HL-60 (cell line): Measurements from ENCODE around the gene FXR1.

Experiments used
- DNase-seq, 2 experiments: peaks; one replicate each; pipeline ENCODE4 v3.0.0-alpha.2; 2010 to 2020; ENCODE audit warnings: low read depth in 1 of 2, low spot score in 1 of 2
- H3K27ac ChIP-seq: fragments of 250-450 bp; sonication (Bioruptor Pico); replicated peaks from 2 replicates; pipeline ENCODE4 v1.5.1; 2020; ENCODE audit warnings: mild to moderate bottlenecking, moderate library complexity
- H3K27me3 ChIP-seq: fragments of 250-450 bp; sonication (Bioruptor Pico); 2 replicates; pipeline ENCODE4 v1.5.1; 2021; ENCODE audit warnings: mild to moderate bottlenecking, moderate library complexity; ENCODE audit not compliant: insufficient read depth, poor library complexity, severe bottlenecking
- H3K4me3 ChIP-seq: replicated peaks from 2 replicates; pipeline ENCODE4 v1.5.1; 2011; ENCODE audit warnings: mild to moderate bottlenecking, control low read depth, low read length; ENCODE audit not compliant: insufficient read depth
- GABPA ChIP-seq: IDR thresholded peaks from 2 replicates; pipeline ENCODE4 v1.6.1; 2012; ENCODE audit warnings: low read depth
- POLR2AphosphoS5 ChIP-seq: IDR thresholded peaks from 2 replicates; pipeline ENCODE4 v1.6.1; 2012; ENCODE audit warnings: low read depth
- REST ChIP-seq: IDR thresholded peaks from 2 replicates; pipeline ENCODE4 v1.6.1; 2012; ENCODE audit warnings: low read depth; ENCODE audit not compliant: insufficient replicate concordance
- SPI1 ChIP-seq: IDR thresholded peaks from 2 replicates; pipeline ENCODE4 v1.6.1; 2012; ENCODE audit warnings: low read depth, mild to moderate bottlenecking, borderline replicate concordance
- TF ChIP-seq, protein P1 (sequence below): IDR thresholded peaks from one replicate; pipeline ENCODE4 v1.5.1; 2011; ENCODE audit warnings: low read length, control low read depth, inconsistent platforms; ENCODE audit not compliant: insufficient read depth

Gene FXR1

DNA sequence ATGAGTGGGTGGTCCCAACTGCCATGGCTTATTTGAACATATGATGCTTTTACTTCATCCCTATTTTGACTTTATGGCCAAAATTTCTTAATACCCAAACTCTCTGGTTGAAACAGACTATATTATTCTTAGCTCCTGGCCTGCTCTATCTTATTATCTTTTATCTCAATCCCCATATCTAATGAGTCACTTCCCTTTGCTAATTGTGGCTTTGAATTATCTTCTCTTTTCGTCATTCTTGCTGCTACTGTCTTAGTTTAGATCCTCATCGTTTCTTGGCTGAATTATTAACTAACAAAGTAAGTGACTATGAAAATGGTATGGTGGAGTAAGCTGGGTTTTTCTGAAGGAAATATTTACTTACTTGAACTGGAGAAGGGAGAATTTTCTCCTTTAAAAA, 105.2 kb downstream of the FXR1 start:
- no peak for TF ChIP-seq POLR2AphosphoS5
- TF ChIP-seq SPI1, result no peak
- TF ChIP-seq, protein P1, sequence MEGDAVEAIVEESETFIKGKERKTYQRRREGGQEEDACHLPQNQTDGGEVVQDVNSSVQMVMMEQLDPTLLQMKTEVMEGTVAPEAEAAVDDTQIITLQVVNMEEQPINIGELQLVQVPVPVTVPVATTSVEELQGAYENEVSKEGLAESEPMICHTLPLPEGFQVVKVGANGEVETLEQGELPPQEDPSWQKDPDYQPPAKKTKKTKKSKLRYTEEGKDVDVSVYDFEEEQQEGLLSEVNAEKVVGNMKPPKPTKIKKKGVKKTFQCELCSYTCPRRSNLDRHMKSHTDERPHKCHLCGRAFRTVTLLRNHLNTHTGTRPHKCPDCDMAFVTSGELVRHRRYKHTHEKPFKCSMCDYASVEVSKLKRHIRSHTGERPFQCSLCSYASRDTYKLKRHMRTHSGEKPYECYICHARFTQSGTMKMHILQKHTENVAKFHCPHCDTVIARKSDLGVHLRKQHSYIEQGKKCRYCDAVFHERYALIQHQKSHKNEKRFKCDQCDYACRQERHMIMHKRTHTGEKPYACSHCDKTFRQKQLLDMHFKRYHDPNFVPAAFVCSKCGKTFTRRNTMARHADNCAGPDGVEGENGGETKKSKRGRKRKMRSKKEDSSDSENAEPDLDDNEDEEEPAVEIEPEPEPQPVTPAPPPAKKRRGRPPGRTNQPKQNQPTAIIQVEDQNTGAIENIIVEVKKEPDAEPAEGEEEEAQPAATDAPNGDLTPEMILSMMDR, result no peak
- no peak for TF ChIP-seq REST
- TF ChIP-seq GABPA, result no peak
- H3K27ac ChIP-seq, result no peak overlapping the region
- H3K27me3 ChIP-seq, result no peaks in the 10 kb centered on the region
- no peak for DNase-seq
- no peak overlapping the region for H3K4me3 ChIP-seq

DNA sequence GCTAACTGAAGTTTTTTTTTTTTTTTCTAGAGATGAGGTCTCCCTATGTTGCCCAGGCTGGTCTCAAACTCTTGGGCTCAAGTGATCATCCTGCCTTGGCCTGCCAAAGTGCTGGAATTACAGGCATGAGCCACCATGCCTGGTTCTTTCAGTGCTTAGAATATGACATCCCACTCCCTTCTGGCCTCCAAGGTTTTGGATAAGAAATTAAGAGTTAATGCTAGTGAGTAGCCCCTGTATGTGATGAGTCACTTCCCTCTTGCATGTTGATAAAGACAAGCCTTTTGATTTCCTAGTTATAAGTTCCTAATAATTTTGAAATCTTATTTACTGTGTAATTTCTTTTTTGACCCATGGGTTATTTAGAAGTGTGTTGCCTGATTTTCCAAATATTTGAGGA, 112.7 kb downstream of the FXR1 start:
- no peak for TF ChIP-seq GABPA
- no peak for TF ChIP-seq REST
- TF ChIP-seq, protein P1, result no peak
- no peak for TF ChIP-seq SPI1
- no peak for TF ChIP-seq POLR2AphosphoS5
- no peaks in the 10 kb centered on the region for H3K27me3 ChIP-seq
- no peak for DNase-seq
- no peak overlapping the region for H3K27ac ChIP-seq
- H3K4me3 ChIP-seq, result no peak overlapping the region

DNA sequence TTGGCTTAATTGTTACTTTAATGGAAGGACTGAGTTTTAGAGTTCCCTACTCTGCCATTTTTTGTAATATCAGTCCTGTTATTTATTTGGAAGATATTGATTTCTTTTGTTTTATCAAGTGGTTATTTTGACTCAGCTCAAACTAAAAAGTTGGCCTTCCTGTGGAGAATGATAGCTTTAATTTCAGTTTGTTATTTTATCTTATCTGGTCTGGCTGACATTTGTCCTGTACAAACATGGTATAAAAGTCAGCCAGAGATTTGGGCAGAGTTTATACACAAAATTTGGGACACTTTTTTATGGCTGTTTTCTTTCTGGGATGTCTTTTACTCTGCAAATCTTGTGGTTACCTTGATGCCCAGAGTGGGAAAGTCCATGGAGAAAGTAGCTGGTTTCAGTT, 118.5 kb downstream of the FXR1 start:
- H3K27me3 ChIP-seq, result no peaks in the 10 kb centered on the region
- no peak for DNase-seq
- TF ChIP-seq POLR2AphosphoS5 (no peak), GABPA (no peak), SPI1 (no peak), REST (no peak)
- TF ChIP-seq, protein P1, result no peak
- H3K4me3 ChIP-seq, result no peak overlapping the region
- no peak overlapping the region for H3K27ac ChIP-seq
